ENCODE measurements around the gene CCDC12.

The CCDC12 gene

GRCh38 chr3:46978381-46978780 is 1.8 kb upstream of the CCDC12 start:
- H3K9me3 ChIP-seq (ENCODE audit: insufficient read depth, low read length, severe bottlenecking), result no peaks in the 10 kb centered on the region
- peaks cover 29% of the 10 kb centered on the region for H4K20me1 ChIP-seq (ENCODE audit: insufficient read depth, low read length)
- H3K79me2 ChIP-seq (ENCODE audit: insufficient read depth, low read length), result peaks cover 84% of the 10 kb centered on the region
- H3K4me2 ChIP-seq (ENCODE audit: insufficient read depth, low read length), result peak overlapping the region; percentile 87
- no peak overlapping the region for H2AFZ ChIP-seq (ENCODE audit: low read depth, low read length)
- peak overlapping the region; percentile 87 for H3K27ac ChIP-seq (ENCODE audit: low read length)
- peaks cover 74% of the 10 kb centered on the region for H3K4me1 ChIP-seq (ENCODE audit: insufficient read depth, low read length)
- H3K27me3 ChIP-seq (ENCODE audit: insufficient read depth, low read length, poor library complexity), result no peaks in the 10 kb centered on the region
- TF ChIP-seq EZH2 (IDR thresholded peaks at IDR 0.05; ENCODE audit: borderline replicate concordance, low read depth, low read length, severe bottlenecking) (no peak), CTCF (IDR thresholded peaks at IDR 0.05; ENCODE audit: borderline replicate concordance, extremely low read depth, low read length, poor library complexity, severe bottlenecking) (no peak)
- no peak for DNase-seq
- peak overlapping the region; percentile 64 for H3K9ac ChIP-seq (ENCODE audit: low read depth, low read length)
- no peak for ATAC-seq (ENCODE audit: insufficient read depth, low read depth)
- peak overlapping the region in 1 of 2 experiments; percentile 68; a peak in 2 of 4 replicates for H3K4me3 ChIP-seq (ENCODE audit: low read depth in 1 of 2, low read length in 2 of 2)
- peaks cover 15% of the 10 kb centered on the region for H3K36me3 ChIP-seq (ENCODE audit: insufficient read depth, low read length)

- no peaks in the 10 kb centered on the region for H3K27me3 ChIP-seq (ENCODE audit: insufficient read depth, low read length, poor library complexity)
- peaks cover 28% of the 10 kb centered on the region for H4K20me1 ChIP-seq (ENCODE audit: insufficient read depth, low read length)
- TF ChIP-seq CTCF (IDR thresholded peaks at IDR 0.05; ENCODE audit: borderline replicate concordance, extremely low read depth, low read length, poor library complexity, severe bottlenecking), result no peak
- peaks cover 15% of the 10 kb centered on the region for H3K36me3 ChIP-seq (ENCODE audit: insufficient read depth, low read length)
- H3K27ac ChIP-seq (ENCODE audit: low read length), result peak overlapping the region; percentile 87
- no peak overlapping the region for H2AFZ ChIP-seq (ENCODE audit: low read depth, low read length)
- H3K4me2 ChIP-seq (ENCODE audit: insufficient read depth, low read length), result peak overlapping the region; percentile 87
- DNase-seq (no peak), ATAC-seq (ENCODE audit: insufficient read depth, low read depth) (no peak)
- H3K9ac ChIP-seq (ENCODE audit: low read depth, low read length), result peak overlapping the region; percentile 64; the same call in 1 of the 2 replicates
- H3K9me3 ChIP-seq (ENCODE audit: insufficient read depth, low read length, severe bottlenecking), result no peaks in the 10 kb centered on the region
- H3K79me2 ChIP-seq (ENCODE audit: insufficient read depth, low read length), result peaks cover 84% of the 10 kb centered on the region
- peaks cover 71% of the 10 kb centered on the region for H3K4me1 ChIP-seq (ENCODE audit: insufficient read depth, low read length)
- 0 out of 4 replicates have a peak overlapping the region, but pooled peaks of 1 of the 2 experiments have one; percentile 13 for H3K4me3 ChIP-seq (ENCODE audit: low read depth in 1 of 2, low read length in 2 of 2)
Measured at GRCh38 chr3:46977811-46978195, 1.3 kb upstream of the CCDC12 start.

GRCh38 chr3:46974421-46975171 is 1.9 kb downstream of the CCDC12 start:
- H3K9me3 ChIP-seq (ENCODE audit: insufficient read depth, low read length, severe bottlenecking), result no peaks in the 10 kb centered on the region
- peaks cover 54% of the 10 kb centered on the region for H3K4me1 ChIP-seq (ENCODE audit: insufficient read depth, low read length)
- H3K4me3 ChIP-seq (ENCODE audit: low read depth in 1 of 2, low read length in 2 of 2), result peak overlapping the region in 1 of 2 experiments; percentile 98; a peak in 2 of 4 replicates
- no peaks in the 10 kb centered on the region for H3K27me3 ChIP-seq (ENCODE audit: insufficient read depth, low read length, poor library complexity)
- H3K4me2 ChIP-seq (ENCODE audit: insufficient read depth, low read length), result peak overlapping the region; percentile 77
- H3K9ac ChIP-seq (ENCODE audit: low read depth, low read length), result no peak overlapping the region
- H3K79me2 ChIP-seq (ENCODE audit: insufficient read depth, low read length), result peaks cover 87% of the 10 kb centered on the region
- H3K36me3 ChIP-seq (ENCODE audit: insufficient read depth, low read length), result peaks cover 37% of the 10 kb centered on the region
- peaks cover 54% of the 10 kb centered on the region for H4K20me1 ChIP-seq (ENCODE audit: insufficient read depth, low read length)
- DNase-seq (no peak), ATAC-seq (ENCODE audit: insufficient read depth, low read depth) (no peak)
- no peak overlapping the region for H2AFZ ChIP-seq (ENCODE audit: low read depth, low read length)
- TF ChIP-seq EZH2 (IDR thresholded peaks at IDR 0.05; ENCODE audit: borderline replicate concordance, low read depth, low read length, severe bottlenecking) (no peak), CTCF (IDR thresholded peaks at IDR 0.05; ENCODE audit: borderline replicate concordance, extremely low read depth, low read length, poor library complexity, severe bottlenecking) (no peak)
- H3K27ac ChIP-seq (ENCODE audit: low read length), result no peak overlapping the region

All from DND-41 (cell line).